Neural progenitor cell (in vitro differentiated cells): ENCODE data around the gene PPP2R2D.

Source experiments
- EZH2 ChIP-seq: fragments of 200-600 bp; sonication (generic); IDR thresholded peaks from 2 replicates; pipeline ENCODE4 v1.6.1; 2017; ENCODE audit warnings: antibody characterized with exemption, mild to moderate bottlenecking, moderate library complexity
- TF ChIP-seq, protein P1 (sequence below): fragments of 200-600 bp; sonication (generic); IDR thresholded peaks from 2 replicates; pipeline ENCODE4 v1.5.1; 2017; ENCODE audit warnings: antibody characterized with exemption, mild to moderate bottlenecking

DNA sequence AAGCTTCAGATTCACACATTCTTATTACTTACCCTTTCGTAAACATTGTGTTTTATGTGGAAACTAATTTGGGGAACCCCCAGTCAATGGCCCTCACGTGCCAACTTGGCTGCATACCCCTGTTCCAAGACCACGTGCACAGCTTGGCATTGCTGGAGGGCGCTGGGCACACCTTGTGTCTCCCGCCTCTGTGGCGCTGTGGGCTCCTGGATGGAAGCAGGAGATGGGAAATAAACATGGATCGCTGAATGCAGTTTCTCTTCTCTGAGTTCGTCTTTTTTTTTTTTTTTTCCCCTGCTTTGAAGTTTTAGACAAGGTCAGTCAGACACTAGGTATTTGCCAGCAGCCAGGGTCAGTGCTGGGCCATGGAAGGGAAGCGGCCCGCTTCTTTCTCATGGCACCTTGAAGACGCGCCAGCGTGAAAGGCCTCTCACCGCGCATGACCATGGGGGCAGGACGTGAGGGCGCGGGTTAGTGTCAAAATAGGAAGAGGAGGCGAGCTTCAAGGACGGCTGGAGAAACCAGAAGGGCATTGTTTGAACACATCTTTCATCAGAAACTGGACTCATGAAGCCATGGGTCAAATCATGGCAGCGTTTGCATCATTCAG, 53.7 kb downstream of the PPP2R2D start:
- no peak for TF ChIP-seq EZH2
- TF ChIP-seq, protein P1, sequence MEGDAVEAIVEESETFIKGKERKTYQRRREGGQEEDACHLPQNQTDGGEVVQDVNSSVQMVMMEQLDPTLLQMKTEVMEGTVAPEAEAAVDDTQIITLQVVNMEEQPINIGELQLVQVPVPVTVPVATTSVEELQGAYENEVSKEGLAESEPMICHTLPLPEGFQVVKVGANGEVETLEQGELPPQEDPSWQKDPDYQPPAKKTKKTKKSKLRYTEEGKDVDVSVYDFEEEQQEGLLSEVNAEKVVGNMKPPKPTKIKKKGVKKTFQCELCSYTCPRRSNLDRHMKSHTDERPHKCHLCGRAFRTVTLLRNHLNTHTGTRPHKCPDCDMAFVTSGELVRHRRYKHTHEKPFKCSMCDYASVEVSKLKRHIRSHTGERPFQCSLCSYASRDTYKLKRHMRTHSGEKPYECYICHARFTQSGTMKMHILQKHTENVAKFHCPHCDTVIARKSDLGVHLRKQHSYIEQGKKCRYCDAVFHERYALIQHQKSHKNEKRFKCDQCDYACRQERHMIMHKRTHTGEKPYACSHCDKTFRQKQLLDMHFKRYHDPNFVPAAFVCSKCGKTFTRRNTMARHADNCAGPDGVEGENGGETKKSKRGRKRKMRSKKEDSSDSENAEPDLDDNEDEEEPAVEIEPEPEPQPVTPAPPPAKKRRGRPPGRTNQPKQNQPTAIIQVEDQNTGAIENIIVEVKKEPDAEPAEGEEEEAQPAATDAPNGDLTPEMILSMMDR = no peak
